Heart left ventricle (tissue), 16 donors: Measurements from ENCODE around the gene GNL1. TPM values are rescaled to one million over a fixed set of nuclear protein-coding genes. Genes with fewer than 3 reads are reported as not detected.
A peak's percentile ranks its signal among the peaks of the same experiment; 100 is the strongest.

Source experiments
- ATAC-seq, 4 donors: fragments of 200-7000 bp; cut with Tn5 transposase; one replicate each; pipeline ENCODE4 v1.9.1; 2020 to 2022; ENCODE audit warnings: moderate library complexity in 4 of 4, mild to moderate bottlenecking in 3 of 4, moderate number of reproducible peaks in 1 of 4
- DNase-seq, 5 donors: peaks; one replicate each; pipeline ENCODE4 v3.0.0-alpha.2; 2020
- H3K27ac ChIP-seq, 12 donors: fragments of 200-600 bp; sonication (generic) in 4 of 12; one replicate each; pipeline versions ENCODE4 v1.5.0 to v1.8.0; 2016 to 2022; ENCODE audit warnings: mild to moderate bottlenecking in 2 of 12
- H3K27me3 ChIP-seq, 9 donors: fragments of 200-600 bp; sonication (generic) in 2 of 9; one replicate each; pipeline versions ENCODE4 v1.5.1 to v1.8.0; 2016 to 2022; ENCODE audit warnings: mild to moderate bottlenecking in 3 of 9
- H3K36me3 ChIP-seq, 9 donors: fragments of 200-600 bp; sonication (generic) in 2 of 9; one replicate each; pipeline versions ENCODE4 v1.5.0 to v1.8.0; 2018 to 2022; ENCODE audit warnings: mild to moderate bottlenecking in 2 of 9
- H3K4me1 ChIP-seq, 12 donors: fragments of 200-600 bp; sonication (generic) in 4 of 12; one replicate each; pipeline versions ENCODE4 v1.5.0 to v1.8.0; 2016 to 2022; ENCODE audit warnings: mild to moderate bottlenecking in 3 of 12
- H3K4me3 ChIP-seq, 12 donors: fragments of 200-600 bp; sonication (generic) in 4 of 12; one replicate each; pipeline versions ENCODE4 v1.5.0 to v1.8.0; 2017 to 2022; ENCODE audit warnings: mild to moderate bottlenecking in 9 of 12, moderate library complexity in 4 of 12
- H3K9me3 ChIP-seq, 12 donors: fragments of 200-600 bp; sonication (generic) in 4 of 12; one replicate each; pipeline versions ENCODE4 v1.5.0 to v1.8.0; 2016 to 2022; ENCODE audit warnings: mild to moderate bottlenecking in 1 of 12
- CTCF ChIP-seq, 12 donors: fragments of 200-600 bp; sonication (generic) in 4 of 12; IDR thresholded peaks; one replicate each; pipeline versions ENCODE4 v1.5.0 to v1.8.0; 2018 to 2022; ENCODE audit warnings: antibody characterized with exemption in 12 of 12, mild to moderate bottlenecking in 5 of 12
- POLR2A ChIP-seq, 2 donors: fragments of 450-650 bp; IDR thresholded peaks; one replicate each; pipeline ENCODE4 v1.6.1; 2017; ENCODE audit warnings: antibody characterized with exemption in 2 of 2, mild to moderate bottlenecking in 2 of 2, moderate library complexity in 2 of 2
- WGBS, 4 donors: extraction: QIAGEN DNeasy Blood & Tissue Kit in 2 of 4; methylation state at CpG; one replicate each; pipeline versions ENCODE4 v1.1.5 to v1.1.7; 2013 to 2018; 5-methylcytosine and 5-hydroxymethylcytosine counted together
- intact Hi-C, 10 donors: fragments of 100-400 bp; cut with DNase I; formaldehyde crosslinking; loops; one replicate each; pipeline versions ENCODE4 v1.11.1 to v1.14.2; 2022
- polyA plus RNA-seq, 2 donors: library from polyadenylated mRNA; stranded (reverse); fragments of 200-250 nt; gene quantifications; one replicate each; pipeline ENCODE4 v1.2.3, GENCODE V29; 2013
- total RNA-seq, 9 donors: library from RNA; depleted of rRNA in 2 of 9; stranded (reverse); fragments of >200 nt in 2 of 9; fragmentation: NEBNext Ultra II Directional in 3 of 9; extraction: Animal tissue kit (Norgen Biotek cat#: 25700) in 3 of 9; gene quantifications; one replicate each; pipeline versions ENCODE4 v1.1.0 to v1.2.4, GENCODE V29; 2016 to 2023
- donor health status: ischemic (EF 13 %, LVEDD 7.1; RV severe dilation, severe dysfunction).
- donor health status: healthy with polysubstance abuse.
- donor health status: DM: no; HTN: yes; CAD: no.
- donor health status: DM: no; HTN: no; CAD: no.
- donor health status: ischemic (EF 25% LVEDD 6.9; RV normal size, moderate dysfunction).
- donor health status: ischemic (EF 25% LVEDD 5.7; RV mildly dilated, moderate dysfunction).
- donor health status: healthy.
- donor health status: DM: yes; HTN: yes; CAD: no.
- donor health status: ischemic (EF 35%, LVEDD 5.7; RV mildly dilated, moderate dysfunction).
- donor health status: nonischemic (EF 11% LVEDD 7.7; RV severe dilation, severe dysfunction).
- donor health status: DM: yes; HTN: yes; CAD: no.
- donor health status: PGD.
- donor health status: ischemic (EF 29% LVEDD 5.4; RV normal size, mild dysfunction).
- donor health status: nonischemic (EF 23%, LVEDD 6.1; RV moderate dilation, normal function).

Gene GNL1
- total and polyA plus RNA-seq, 11 donors, result 9.1 to 33.5 (median 17.7) TPM

- Histone ChIP-seq H3K4me3 (peak overlapping the region; percentile 73 to 99 (median 90)), H3K27me3 (no peaks in the 10 kb centered on the region), H3K4me1 (peaks cover 0 to 30% (median 17%) of the 10 kb centered on the region in 12 donors), H3K36me3 (peaks cover 0 to 40% (median 29%) of the 10 kb centered on the region in 9 donors), H3K9me3 (no peaks in the 10 kb centered on the region), H3K27ac (peak overlapping the region; percentile 95 to 99 (median 98))
- no peak for DNase-seq
- TF ChIP-seq CTCF (IDR thresholded peaks at IDR 0.05) (no peak), POLR2A (IDR thresholded peaks at IDR 0.05) (no peak)
- intact Hi-C loops, result loop anchor here in 5 of 10 donors (2.0 to 10.0 kb wide), 6 partner anchors 13 to 167 kb away; partner anchors contain the start of genes ABCF1 (in 2 of the 5), MRPS18B (in 2 of the 5), PPP1R10 (in 2 of the 5) and TUBB (in 2 of the 5)
- no peak for ATAC-seq
- 2 to 6% (median 4%) methylated on average over 6 of the region's 6 CpGs for WGBS, 4 donors
Measured at GRCh38 chr6:30557683-30557981, 1.3 kb upstream of the GNL1 start.

DNA sequence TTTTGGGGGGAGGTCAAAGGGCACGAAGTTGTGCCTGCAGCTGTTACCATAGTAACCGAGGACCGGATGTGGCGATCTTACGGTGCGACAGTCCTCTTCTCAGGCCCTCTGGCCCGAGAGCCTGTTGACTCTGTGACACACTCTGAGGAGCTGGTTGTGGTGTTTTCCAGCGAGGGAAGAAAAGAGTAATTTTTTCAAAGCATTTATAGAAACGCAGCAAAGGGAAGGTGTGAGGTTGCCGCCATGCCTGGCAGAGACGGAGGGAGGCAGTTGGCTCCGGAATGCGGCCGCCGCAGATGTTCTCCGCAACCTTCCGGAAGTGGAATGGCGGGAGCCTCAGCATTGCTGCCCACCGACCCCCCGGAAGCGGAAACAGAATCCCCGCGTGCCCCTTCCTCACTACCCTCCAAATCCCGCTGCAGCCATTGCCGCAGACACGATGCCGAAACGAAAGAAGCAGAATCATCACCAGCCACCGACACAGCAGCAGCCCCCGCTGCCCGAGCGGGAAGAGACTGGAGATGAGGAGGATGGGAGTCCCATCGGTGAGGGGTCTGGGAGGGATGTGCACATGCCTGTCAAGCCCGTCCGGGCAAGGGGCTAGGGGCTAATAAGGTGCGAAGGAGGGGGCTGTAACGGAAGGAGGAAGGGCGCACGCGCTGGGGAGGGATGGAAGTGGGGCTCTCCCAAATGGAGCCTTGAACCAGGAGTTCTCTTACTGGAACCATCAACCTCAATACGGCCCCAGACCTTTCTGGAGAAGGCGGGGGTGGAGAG is 805 bp upstream of the GNL1 start, which contains the start of gene PRR3:
Gene PRR3, plus strand, starts transcription at position 390 of the 777 bp plus-strand sequence. Its CDS starts 50 bp downstream, at position 440.
- intact Hi-C loops, result loop anchor here in 5 of 10 donors (1.0 to 10.0 kb wide), 8 partner anchors 14 to 168 kb away; partner anchors contain the start of genes ABCF1 (in 3 of the 5), MRPS18B (in 2 of the 5), PPP1R10 (in 2 of the 5) and TUBB (in 2 of the 5)
- peak within 1 kb of the TSS; percentile 73 to 99 (median 90) for H3K4me3 ChIP-seq
- H3K27me3 ChIP-seq, result no peaks in the 10 kb centered on the region
- peaks cover 0 to 40% (median 29%) of the 10 kb centered on the region in 9 donors for H3K36me3 ChIP-seq
- peaks cover 0 to 30% (median 17%) of the 10 kb centered on the region in 12 donors for H3K4me1 ChIP-seq
- 0% methylated on average over 42 of the region's 42 CpGs for WGBS, 4 donors
- no peaks in the 10 kb centered on the region for H3K9me3 ChIP-seq
- peak; percentile 83 to 88 (median 86) for ATAC-seq
- DNase-seq, result peak; percentile 88 to 92 (median 90)
- TF ChIP-seq CTCF (IDR thresholded peaks at IDR 0.05) (peak in 1 of 12 donors; percentile 11), POLR2A (IDR thresholded peaks at IDR 0.05) (peak in 1 of 2 donors; percentile 27)
- peak within 1 kb of the TSS; percentile 95 to 99 (median 98) for H3K27ac ChIP-seq

DNA sequence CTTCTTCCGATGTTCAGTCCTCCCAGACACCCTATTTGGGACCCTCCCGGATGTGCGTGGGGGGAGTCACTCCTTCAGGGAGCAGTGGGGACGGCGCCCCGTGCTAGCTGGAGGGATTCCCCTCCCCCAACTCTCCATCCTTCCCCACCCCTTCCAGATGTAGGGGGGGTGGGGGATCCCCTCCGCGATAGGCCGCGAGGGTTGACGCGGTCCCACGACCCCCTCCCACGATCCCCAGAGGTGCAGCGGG is 548 bp downstream of the GNL1 start:
- 0 to 3% (median 0%) methylated on average over 6 to 15 of the region's 15 CpGs for WGBS, 4 donors
- intact Hi-C loops, result loop anchor here in 5 of 10 donors (1.0 to 10.0 kb wide), 8 partner anchors 15 to 169 kb away; partner anchors contain the start of genes ABCF1 (in 3 of the 5), MRPS18B (in 2 of the 5), PPP1R10 (in 2 of the 5) and TUBB (in 2 of the 5)

More for the DNA sequence above, 548 bp downstream of the GNL1 start:
- DNase-seq (no peak), ATAC-seq (no peak)
- Histone ChIP-seq H3K9me3 (no peaks in the 10 kb centered on the region), H3K4me3 (peak overlapping the region; percentile 73 to 99 (median 90)), H3K27me3 (no peaks in the 10 kb centered on the region), H3K27ac (peak overlapping the region; percentile 95 to 99 (median 98)), H3K36me3 (peaks cover 0 to 46% (median 35%) of the 10 kb centered on the region in 9 donors), H3K4me1 (peaks cover 0 to 30% (median 17%) of the 10 kb centered on the region in 12 donors)
- TF ChIP-seq POLR2A (IDR thresholded peaks at IDR 0.05), result no peak
- TF ChIP-seq CTCF (IDR thresholded peaks at IDR 0.05), result no peak
